ENCODE measurements around the gene MEAK7. TPM values are rescaled to one million over a fixed set of nuclear protein-coding genes. Genes with fewer than 3 reads are reported as not detected.
"Not testable (repeated sequence)": the region's sequence is repeated elsewhere in the genome, so short reads cannot be mapped to it uniquely, and the experiment has no call there.

MEAK7 gene
- total RNA-seq, 2 donors from 2014 or later = 6.7 to 11.2 TPM

DNA sequence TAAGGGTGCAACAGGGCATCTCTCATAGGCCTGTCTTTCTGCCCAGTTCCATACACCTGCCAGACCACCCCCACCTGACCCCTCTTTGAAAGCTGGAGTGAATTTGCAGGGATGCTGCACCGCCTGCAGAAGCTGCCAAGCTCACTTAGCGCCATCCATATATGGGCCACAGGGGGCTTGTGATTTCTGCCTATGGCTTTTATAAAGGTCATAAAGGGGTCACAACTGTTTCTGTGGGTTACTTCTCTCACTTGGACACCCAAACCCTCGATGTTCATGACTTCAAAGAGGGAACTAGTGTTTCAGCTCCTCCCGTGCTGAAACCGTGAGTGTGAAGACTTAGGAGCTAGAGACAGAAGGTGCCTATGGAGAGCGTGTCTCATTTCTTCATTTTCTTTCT, 23.9 kb upstream of the MEAK7 start:
- H3K27ac ChIP-seq = no peak overlapping the region
- H3K9me3 ChIP-seq = no peaks in the 10 kb centered on the region
- peaks cover 28% of the 10 kb centered on the region for H3K4me1 ChIP-seq
- DNase-seq (no peak), ATAC-seq (no peak)
- no peaks in the 10 kb centered on the region for H3K27me3 ChIP-seq
- WGBS, 2 donors = 89 to 95% methylated on average over 6 of the region's 6 CpGs
- TF ChIP-seq, protein P1, sequence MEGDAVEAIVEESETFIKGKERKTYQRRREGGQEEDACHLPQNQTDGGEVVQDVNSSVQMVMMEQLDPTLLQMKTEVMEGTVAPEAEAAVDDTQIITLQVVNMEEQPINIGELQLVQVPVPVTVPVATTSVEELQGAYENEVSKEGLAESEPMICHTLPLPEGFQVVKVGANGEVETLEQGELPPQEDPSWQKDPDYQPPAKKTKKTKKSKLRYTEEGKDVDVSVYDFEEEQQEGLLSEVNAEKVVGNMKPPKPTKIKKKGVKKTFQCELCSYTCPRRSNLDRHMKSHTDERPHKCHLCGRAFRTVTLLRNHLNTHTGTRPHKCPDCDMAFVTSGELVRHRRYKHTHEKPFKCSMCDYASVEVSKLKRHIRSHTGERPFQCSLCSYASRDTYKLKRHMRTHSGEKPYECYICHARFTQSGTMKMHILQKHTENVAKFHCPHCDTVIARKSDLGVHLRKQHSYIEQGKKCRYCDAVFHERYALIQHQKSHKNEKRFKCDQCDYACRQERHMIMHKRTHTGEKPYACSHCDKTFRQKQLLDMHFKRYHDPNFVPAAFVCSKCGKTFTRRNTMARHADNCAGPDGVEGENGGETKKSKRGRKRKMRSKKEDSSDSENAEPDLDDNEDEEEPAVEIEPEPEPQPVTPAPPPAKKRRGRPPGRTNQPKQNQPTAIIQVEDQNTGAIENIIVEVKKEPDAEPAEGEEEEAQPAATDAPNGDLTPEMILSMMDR (IDR thresholded peaks at IDR 0.05) = no peak
- intact Hi-C loops (cut with DNase I) = no loop called here
- H3K4me3 ChIP-seq = no peak overlapping the region
- no peaks in the 10 kb centered on the region for H3K36me3 ChIP-seq (replicated peaks in 1 of 2; ENCODE audit: insufficient read depth in 1 of 2, low read depth in 2 of 2)

DNA sequence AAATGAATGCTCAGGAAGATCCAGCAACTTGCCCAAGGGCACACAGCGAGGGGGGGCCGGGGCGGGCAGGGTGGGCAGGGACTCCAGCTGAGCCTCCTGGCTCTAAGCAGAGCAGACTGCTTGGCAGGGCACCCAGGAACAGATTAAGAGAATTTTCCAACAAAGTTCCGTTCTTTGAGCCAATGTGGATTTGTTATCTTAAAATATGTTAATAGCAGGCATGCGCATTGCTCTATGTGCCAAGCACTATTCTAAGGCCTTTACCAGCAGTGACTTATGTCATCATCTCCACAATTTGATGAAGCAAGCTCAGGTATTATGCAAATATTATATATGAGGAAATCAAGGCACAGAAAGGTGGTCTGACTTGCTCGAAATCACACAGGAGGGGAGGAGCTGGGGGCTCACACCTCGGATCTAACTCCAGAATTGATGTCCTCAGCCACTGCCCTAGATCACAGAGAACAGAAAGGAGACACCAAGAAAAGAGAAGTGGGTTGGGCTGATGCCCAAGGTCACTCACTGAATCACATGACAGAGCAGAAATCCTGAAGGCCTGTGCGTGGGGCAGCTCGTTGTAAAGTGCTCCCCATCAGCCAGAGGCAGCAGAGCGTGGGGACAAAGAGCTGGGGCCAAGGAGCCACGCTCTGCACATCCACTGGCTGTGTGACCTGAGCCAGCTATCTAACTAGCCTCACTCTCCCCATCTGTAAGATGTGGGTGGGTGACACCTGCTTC, 23.2 kb upstream of the MEAK7 start:
- no peak for TF ChIP-seq POLR2A (IDR thresholded peaks at IDR 0.05)
- TF ChIP-seq, protein P1 (IDR thresholded peaks at IDR 0.05) = no peak
- H3K27me3 ChIP-seq = no peaks in the 10 kb centered on the region
- intact Hi-C loops (cut with DNase I) = no loop called here
- H3K9me3 ChIP-seq = no peaks in the 10 kb centered on the region
- ATAC-seq (peak; percentile 16), DNase-seq (peak in 1 of 4 donors; percentile 36)
- no peaks in the 10 kb centered on the region for H3K36me3 ChIP-seq (replicated peaks in 1 of 2; ENCODE audit: insufficient read depth in 1 of 2, low read depth in 2 of 2)
- H3K4me3 ChIP-seq = no peak overlapping the region
- H3K4me1 ChIP-seq = peaks cover 28% of the 10 kb centered on the region
- peak overlapping the region in 2 of 4 donors; percentile 27 to 34 for H3K27ac ChIP-seq
- WGBS, 2 donors = 34 to 48% methylated on average over 11 of the region's 11 CpGs

DNA sequence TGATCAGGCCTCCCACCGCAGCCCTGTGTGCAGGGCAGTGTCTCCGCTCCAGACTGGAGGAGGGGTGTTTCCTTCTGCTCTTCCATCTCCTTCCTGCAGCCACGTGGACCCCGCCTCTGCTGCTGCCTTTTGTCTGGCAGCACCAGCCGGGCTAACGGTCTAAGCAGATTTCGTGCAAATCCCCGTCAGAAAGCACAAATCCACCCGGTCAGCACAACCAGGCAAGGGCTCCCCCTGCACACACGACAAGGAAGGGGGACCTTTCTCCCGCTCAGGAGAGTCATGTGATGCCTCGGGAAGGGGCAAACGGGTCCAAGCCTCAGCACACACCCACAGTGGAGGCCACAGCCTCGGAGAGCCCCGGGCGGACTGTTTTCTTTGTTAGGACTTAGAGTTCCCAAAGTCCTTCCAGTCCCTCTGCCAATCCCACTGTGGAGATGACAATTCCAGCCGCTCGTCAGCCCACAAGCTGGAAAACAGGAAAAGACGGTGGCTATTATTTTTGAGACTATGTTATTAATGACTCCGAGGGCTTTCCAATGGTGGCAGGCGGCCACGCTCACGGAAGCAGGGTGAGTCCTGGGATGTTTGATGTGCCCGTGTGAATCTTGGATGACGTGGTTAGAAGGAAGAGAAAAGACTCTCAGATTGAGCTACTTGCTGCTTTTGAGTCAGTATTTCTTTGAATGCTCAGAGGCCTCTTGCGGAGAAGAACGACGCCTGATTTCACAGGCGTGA, 22.5 kb upstream of the MEAK7 start:
- intact Hi-C loops (cut with DNase I) = no loop called here
- WGBS, 2 donors = 46 to 55% methylated on average over 22 to 29 of the region's 29 CpGs

DNA sequence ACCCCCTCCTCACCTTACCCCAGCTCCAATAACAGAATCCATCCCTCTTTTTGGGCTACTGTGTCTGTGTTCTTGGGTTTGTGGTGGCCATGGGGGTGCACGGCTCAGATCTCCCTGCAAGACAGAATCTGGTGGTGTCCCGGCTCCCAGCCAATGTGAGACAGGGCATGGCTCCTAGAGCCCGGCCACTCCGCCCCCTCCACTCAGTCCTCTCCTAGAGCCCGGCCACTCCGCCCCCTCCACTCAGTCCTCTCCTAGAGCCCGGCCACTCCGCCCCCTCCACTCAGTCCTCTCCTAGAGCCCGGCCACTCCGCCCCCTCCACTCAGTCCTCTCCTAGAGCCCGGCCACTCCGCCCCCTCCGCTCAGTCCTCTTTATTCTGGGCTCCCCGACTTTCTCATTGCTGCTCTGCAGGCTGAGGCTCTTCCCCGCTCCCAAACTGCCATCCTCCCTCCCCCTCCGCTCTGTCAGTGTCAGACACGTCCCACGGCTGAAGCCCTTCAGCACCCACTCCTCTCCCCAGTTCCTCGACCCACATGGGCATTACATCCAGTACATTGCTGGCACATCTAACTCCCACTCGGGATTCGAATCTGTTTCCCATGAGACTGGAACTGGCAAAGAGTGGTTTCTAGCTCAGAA, 20.6 kb upstream of the MEAK7 start:
- ATAC-seq; H3K27me3 ChIP-seq; H3K9me3 ChIP-seq; H3K36me3 ChIP-seq (replicated peaks in 1 of 2; ENCODE audit: insufficient read depth in 1 of 2, low read depth in 2 of 2); H3K27ac ChIP-seq; DNase-seq; intact Hi-C loops (cut with DNase I); H3K4me3 ChIP-seq: not testable (repeated sequence)
- peaks cover 14% of the 10 kb centered on the region for H3K4me1 ChIP-seq
- WGBS, 2 donors = 63% methylated on average over 19 to 21 of the region's 21 CpGs

More for the DNA sequence above, 22.5 kb upstream of the MEAK7 start:
- DNase-seq = no peak
- ATAC-seq = peak; percentile 34
- no peaks in the 10 kb centered on the region for H3K9me3 ChIP-seq
- H3K27me3 ChIP-seq = no peaks in the 10 kb centered on the region
- no peaks in the 10 kb centered on the region for H3K36me3 ChIP-seq (replicated peaks in 1 of 2; ENCODE audit: insufficient read depth in 1 of 2, low read depth in 2 of 2)
- peaks cover 21% of the 10 kb centered on the region for H3K4me1 ChIP-seq
- TF ChIP-seq, protein P1 (IDR thresholded peaks at IDR 0.05) = no peak
- TF ChIP-seq POLR2A (IDR thresholded peaks at IDR 0.05) = no peak
- peak overlapping the region in 2 of 4 donors; percentile 27 to 34 for H3K27ac ChIP-seq
- H3K4me3 ChIP-seq = no peak overlapping the region

DNA sequence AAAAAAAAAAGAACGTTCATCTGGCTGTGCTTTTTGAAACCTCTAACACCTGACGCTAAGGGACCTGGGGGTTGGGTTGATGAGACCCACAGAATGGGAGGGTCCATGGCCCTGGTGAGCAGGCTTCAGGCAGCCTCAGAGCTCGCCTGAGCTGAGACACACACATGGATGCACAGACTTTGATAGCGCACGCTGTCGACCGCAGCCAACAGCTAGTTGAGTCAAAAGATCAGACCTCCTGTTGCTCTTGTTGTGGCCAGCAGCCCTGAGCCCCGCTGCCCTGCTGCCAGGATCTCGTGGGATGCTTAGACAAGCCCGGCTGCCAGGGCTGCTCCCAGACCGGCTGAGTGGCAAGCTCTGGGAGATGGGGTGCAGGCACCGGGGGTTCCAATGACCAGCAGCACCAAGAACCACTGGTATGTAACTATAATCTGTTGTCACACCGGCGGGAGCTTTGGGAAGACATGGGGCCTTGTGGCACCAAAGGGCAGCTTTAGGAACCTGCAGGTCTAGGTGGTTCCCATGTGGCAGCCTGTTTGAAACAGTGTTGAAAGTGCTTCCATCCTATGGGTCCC, 20.0 kb upstream of the MEAK7 start:
- no peaks in the 10 kb centered on the region for H3K9me3 ChIP-seq
- WGBS, 2 donors = 87 to 89% methylated on average over 11 to 12 of the region's 14 CpGs
- ATAC-seq = no peak

More for the DNA sequence above, 20.0 kb upstream of the MEAK7 start:
- Histone ChIP-seq H3K27ac (no peak overlapping the region), H3K4me1 (peaks cover 14% of the 10 kb centered on the region), H3K36me3 (replicated peaks in 1 of 2; ENCODE audit: insufficient read depth in 1 of 2, low read depth in 2 of 2) (no peaks in the 10 kb centered on the region), H3K4me3 (no peak overlapping the region), H3K27me3 (no peaks in the 10 kb centered on the region)
- no peak for DNase-seq
- TF ChIP-seq POLR2A (IDR thresholded peaks at IDR 0.05) = no peak
- TF ChIP-seq, protein P1 (IDR thresholded peaks at IDR 0.05) = no peak
- intact Hi-C loops (cut with DNase I) = no loop called here

All from body of pancreas (tissue), 4 donors.